ENCODE measurements around the gene CARD18. TPM values are rescaled to one million over a fixed set of nuclear protein-coding genes. Genes with fewer than 3 reads are reported as not detected.

The CARD18 gene
- total RNA-seq, 1 experiment from 2014 or later = not detected

- H4K20me1 ChIP-seq (ENCODE audit: control insufficient read depth, insufficient read depth, insufficient read length) = no peaks in the 10 kb centered on the region
- H3K56ac ChIP-seq (ENCODE audit: insufficient read length, low read depth, low read length) = no peak overlapping the region
- no peaks in the 10 kb centered on the region for H3K23me2 ChIP-seq (ENCODE audit: insufficient read length, low read depth, low read length, poor library complexity, severe bottlenecking)
- no peak for TF ChIP-seq CTCF (conservative IDR thresholded peaks at IDR 0.05)
- H3K9ac ChIP-seq (ENCODE audit: extremely low read depth, insufficient read length, low read length) = no peak overlapping the region
- peaks cover 7 to 10% of the 10 kb centered on the region in 2 experiments for H3K9me3 Mint-ChIP-seq
- DNase-seq = no peak
- no peak overlapping the region for H2BK15ac ChIP-seq (ENCODE audit: low read depth, low read length)
- no peaks in the 10 kb centered on the region for H3K27me3 Mint-ChIP-seq (ENCODE audit: low read depth)
- no peak overlapping the region for H3K18ac ChIP-seq (ENCODE audit: insufficient read length, low read depth, low read length)
- H3K4me1 Mint-ChIP-seq = peaks cover 9 to 13% of the 10 kb centered on the region in 2 experiments
- H3K79me1 ChIP-seq (ENCODE audit: insufficient read depth, low read depth, low read length, poor library complexity, severe bottlenecking) = no peaks in the 10 kb centered on the region
- no peak overlapping the region for H2AFZ ChIP-seq (ENCODE audit: low read length)
- H3K36me3 Mint-ChIP-seq (ENCODE audit: insufficient read depth in 1 of 3, low read depth in 3 of 3) = peaks cover 8 to 9% (median 8%) of the 10 kb centered on the region in 3 experiments; a peak in 6 of 7 replicates
- no peak overlapping the region for H2BK12ac ChIP-seq (ENCODE audit: insufficient read length, low read depth, low read length)
- H2BK120ac ChIP-seq (ENCODE audit: low read depth, low read length, poor library complexity, severe bottlenecking) = no peak overlapping the region
- H3K79me2 ChIP-seq (ENCODE audit: insufficient read depth, low read length) = no peaks in the 10 kb centered on the region
- no peak overlapping the region for H4K91ac ChIP-seq (ENCODE audit: insufficient read length, low read depth, low read length)
- peaks cover 2% of the 10 kb centered on the region; the same call in 1 of the 2 replicates for H3K4me1 ChIP-seq (ENCODE audit: insufficient read depth, low read length)
- H3K14ac ChIP-seq (ENCODE audit: insufficient read depth, low read length) = no peak overlapping the region
- H3K27me3 ChIP-seq (ENCODE audit: insufficient read depth, low read length) = no peaks in the 10 kb centered on the region
- no CpG with 5 or more reads among the region's 2 CpGs for WGBS (ENCODE audit: extremely low coverage, insufficient read length, low lambda C conversion rate)
- no peak overlapping the region for H2BK5ac ChIP-seq (ENCODE audit: insufficient read length, low read length)
- no peak overlapping the region for H3K4ac ChIP-seq (ENCODE audit: low read depth, low read length)
- no peak overlapping the region for H3K23ac ChIP-seq (ENCODE audit: insufficient read length, low read depth, low read length)
- H4K5ac ChIP-seq (ENCODE audit: insufficient read length, low read depth, low read length) = no peak overlapping the region
- H3K27ac Mint-ChIP-seq = no peak overlapping the region
- H3K4me2 ChIP-seq (ENCODE audit: insufficient read depth, insufficient read length, low read length) = no peak overlapping the region
- no peak overlapping the region for H3T11ph ChIP-seq (ENCODE audit: low read length)
- no peak overlapping the region for H4K8ac ChIP-seq (replicated peaks; ENCODE audit: insufficient read length, low read depth, low read length)
- no peaks in the 10 kb centered on the region for H3K9me3 ChIP-seq (ENCODE audit: control insufficient read depth, low read depth, low read length)
- no peak overlapping the region for H3K4me3 Mint-ChIP-seq
- H2AK5ac ChIP-seq (ENCODE audit: insufficient read length, low read length) = no peak overlapping the region
- no peak overlapping the region for H2BK20ac ChIP-seq (ENCODE audit: low read depth, low read length, poor library complexity, severe bottlenecking)
- H3K27ac ChIP-seq (ENCODE audit: insufficient read length, low read depth, low read length) = no peak overlapping the region
Observed at GRCh38 chr11:105100981-105101630, 38.5 kb downstream of the CARD18 start.

All from H9 (cell line).